ENCODE results near the gene MAMSTR. TPM values are rescaled to one million over a fixed set of nuclear protein-coding genes. Genes with fewer than 3 reads are reported as not detected.

Gene MAMSTR
- total RNA-seq, 4 donors from 2014 or later = 3.4 to 10.8 (median 5.4) TPM

DNA sequence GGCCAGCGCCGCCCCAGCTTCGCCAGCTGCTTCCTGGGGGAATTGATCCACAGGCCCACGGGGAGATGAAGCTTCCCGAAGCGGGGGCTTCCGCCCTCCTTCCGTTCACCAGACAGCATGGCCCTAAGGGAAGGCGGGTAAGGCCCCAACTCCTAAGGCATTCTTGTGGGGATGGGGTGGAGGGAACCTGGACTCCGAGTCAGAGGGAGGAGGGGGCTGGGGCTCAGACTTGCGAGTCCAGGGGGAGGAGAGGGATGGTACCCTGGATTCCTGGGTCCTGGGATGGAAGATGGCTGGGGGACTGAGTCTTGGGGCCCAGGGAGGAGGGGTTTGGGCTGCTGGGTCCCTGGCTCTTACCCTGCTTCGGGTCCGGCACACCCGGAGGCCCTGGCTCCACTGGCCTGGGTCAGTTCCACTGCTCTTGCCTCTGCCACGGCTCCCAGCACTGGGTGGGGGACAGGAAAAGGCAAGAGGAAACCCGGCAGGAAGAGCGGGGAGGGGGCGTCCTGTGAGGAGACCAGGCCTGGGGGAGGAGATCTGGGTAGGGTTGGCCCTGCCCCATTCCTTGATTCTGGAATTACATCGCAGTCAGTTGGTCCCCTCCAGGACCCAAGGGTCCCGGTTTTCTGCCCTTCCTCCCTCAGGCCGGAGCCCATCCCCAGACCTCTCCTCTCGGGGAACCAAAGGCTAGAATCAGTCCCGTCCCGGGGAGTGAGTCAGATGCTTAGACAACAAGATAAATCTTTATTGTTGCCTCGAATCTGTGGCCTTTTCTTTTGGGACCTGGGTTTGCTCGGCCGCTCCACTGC, 20.8 kb upstream of the MAMSTR start, which contains the start of gene RASIP1:
Gene RASIP1 (minus strand): TSS at position 447 of the 809 bp plus-strand sequence. CDS start 328 bp downstream, at position 119.
- in situ Hi-C loops (cut with MboI; ENCODE audit: low sequenced_read_pairs in 4 of 4) = loop anchor here in 2 of 4 donors (10.0 to 25.0 kb wide), 2 partner anchors 96 to 103 kb away; partner anchors contain the start of genes CA11 (in 2 of the 2) and DBP (in 1 of the 2)

DNA sequence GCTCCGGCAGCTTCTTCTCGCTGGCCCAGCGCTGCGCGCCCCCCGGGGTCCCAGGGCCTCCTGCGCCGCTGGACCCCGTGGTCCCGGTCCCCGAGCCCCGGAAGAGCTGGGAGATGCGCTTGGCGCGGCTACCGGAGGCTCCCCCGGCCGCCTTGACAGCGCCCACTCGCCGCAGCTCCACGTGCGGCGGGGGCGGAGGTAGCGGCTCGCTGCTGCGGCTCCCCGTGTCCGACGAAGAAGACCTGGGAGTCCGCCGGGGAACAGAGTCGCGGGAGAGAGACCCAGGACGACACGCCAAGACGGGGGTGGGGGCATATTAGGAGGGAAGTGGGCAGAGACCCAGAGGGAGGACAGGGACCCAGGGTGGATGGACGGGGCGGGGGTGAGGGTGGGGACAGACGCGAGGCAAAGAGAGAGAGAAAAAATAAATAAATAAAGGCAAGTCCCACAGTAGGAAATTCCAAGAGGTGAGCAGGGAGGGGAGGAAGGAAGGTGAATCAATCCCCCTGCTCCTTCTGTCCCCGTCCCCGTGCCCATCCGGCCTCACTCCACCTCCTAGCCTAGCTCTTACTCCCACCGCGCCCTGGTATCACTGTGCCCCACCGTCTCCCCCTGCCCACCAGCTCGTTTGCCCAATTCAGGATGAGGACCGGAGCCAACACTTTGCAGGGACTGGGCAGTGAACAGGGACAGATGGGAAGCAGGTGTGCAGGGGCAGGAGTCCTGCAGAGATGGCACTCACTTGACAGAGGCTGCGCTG, 20.1 kb upstream of the MAMSTR start:
- H3K4me3 ChIP-seq = peak overlapping the region; percentile 50 to 75 (median 56)
- TF ChIP-seq, protein P1, sequence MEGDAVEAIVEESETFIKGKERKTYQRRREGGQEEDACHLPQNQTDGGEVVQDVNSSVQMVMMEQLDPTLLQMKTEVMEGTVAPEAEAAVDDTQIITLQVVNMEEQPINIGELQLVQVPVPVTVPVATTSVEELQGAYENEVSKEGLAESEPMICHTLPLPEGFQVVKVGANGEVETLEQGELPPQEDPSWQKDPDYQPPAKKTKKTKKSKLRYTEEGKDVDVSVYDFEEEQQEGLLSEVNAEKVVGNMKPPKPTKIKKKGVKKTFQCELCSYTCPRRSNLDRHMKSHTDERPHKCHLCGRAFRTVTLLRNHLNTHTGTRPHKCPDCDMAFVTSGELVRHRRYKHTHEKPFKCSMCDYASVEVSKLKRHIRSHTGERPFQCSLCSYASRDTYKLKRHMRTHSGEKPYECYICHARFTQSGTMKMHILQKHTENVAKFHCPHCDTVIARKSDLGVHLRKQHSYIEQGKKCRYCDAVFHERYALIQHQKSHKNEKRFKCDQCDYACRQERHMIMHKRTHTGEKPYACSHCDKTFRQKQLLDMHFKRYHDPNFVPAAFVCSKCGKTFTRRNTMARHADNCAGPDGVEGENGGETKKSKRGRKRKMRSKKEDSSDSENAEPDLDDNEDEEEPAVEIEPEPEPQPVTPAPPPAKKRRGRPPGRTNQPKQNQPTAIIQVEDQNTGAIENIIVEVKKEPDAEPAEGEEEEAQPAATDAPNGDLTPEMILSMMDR (IDR thresholded peaks at IDR 0.05 in 4 of 5, conservative IDR thresholded peaks at IDR 0.05 in 1 of 5) = no peak
- TF ChIP-seq POLR2A (IDR thresholded peaks at IDR 0.05) = no peak
- intact Hi-C loops (cut with DNase I; ENCODE audit: low total_unique reads) = loop anchor here (1.0 to 5.0 kb wide), 2 partner anchors 93 to 98 kb away; partner anchors contain the start of genes CA11 and HSD17B14
- in situ Hi-C loops (cut with MboI; ENCODE audit: low sequenced_read_pairs in 4 of 4) = loop anchor here in 2 of 4 donors (10.0 to 25.0 kb wide), 2 partner anchors 95 to 102 kb away; partner anchors contain the start of genes CA11 (in 2 of the 2) and DBP (in 1 of the 2)
- H3K4me1 ChIP-seq = peaks cover 3 to 16% of the 10 kb centered on the region in 2 donors
- H3K36me3 ChIP-seq = no peaks in the 10 kb centered on the region
- H3K27me3 ChIP-seq = no peaks in the 10 kb centered on the region
- peak overlapping the region; percentile 79 to 88 (median 86) for H3K27ac ChIP-seq
- ATAC-seq = peak in 1 of 2 donors; percentile 9
- H3K9me3 ChIP-seq = no peaks in the 10 kb centered on the region
- no peak for DNase-seq

More for the DNA sequence above, 20.8 kb upstream of the MAMSTR start, which contains the start of gene RASIP1:
- Histone ChIP-seq H3K9me3 (no peaks in the 10 kb centered on the region), H3K27me3 (no peaks in the 10 kb centered on the region), H3K27ac (peak within 1 kb of the TSS; percentile 79 to 88 (median 86)), H3K4me1 (peaks cover 3 to 16% of the 10 kb centered on the region in 2 donors), H3K36me3 (no peaks in the 10 kb centered on the region), H3K4me3 (peak within 1 kb of the TSS; percentile 50 to 75 (median 56))
- intact Hi-C loops (cut with DNase I; ENCODE audit: low total_unique reads) = loop anchor here (5.0 kb wide), 1 partner anchor 97 kb away; the partner anchor contains the start of gene HSD17B14
- DNase-seq (no peak), ATAC-seq (no peak)
- TF ChIP-seq, protein P1 (IDR thresholded peaks at IDR 0.05 in 4 of 5, conservative IDR thresholded peaks at IDR 0.05 in 1 of 5) = no peak
- TF ChIP-seq POLR2A (IDR thresholded peaks at IDR 0.05) = peak; percentile 22 to 61

DNA sequence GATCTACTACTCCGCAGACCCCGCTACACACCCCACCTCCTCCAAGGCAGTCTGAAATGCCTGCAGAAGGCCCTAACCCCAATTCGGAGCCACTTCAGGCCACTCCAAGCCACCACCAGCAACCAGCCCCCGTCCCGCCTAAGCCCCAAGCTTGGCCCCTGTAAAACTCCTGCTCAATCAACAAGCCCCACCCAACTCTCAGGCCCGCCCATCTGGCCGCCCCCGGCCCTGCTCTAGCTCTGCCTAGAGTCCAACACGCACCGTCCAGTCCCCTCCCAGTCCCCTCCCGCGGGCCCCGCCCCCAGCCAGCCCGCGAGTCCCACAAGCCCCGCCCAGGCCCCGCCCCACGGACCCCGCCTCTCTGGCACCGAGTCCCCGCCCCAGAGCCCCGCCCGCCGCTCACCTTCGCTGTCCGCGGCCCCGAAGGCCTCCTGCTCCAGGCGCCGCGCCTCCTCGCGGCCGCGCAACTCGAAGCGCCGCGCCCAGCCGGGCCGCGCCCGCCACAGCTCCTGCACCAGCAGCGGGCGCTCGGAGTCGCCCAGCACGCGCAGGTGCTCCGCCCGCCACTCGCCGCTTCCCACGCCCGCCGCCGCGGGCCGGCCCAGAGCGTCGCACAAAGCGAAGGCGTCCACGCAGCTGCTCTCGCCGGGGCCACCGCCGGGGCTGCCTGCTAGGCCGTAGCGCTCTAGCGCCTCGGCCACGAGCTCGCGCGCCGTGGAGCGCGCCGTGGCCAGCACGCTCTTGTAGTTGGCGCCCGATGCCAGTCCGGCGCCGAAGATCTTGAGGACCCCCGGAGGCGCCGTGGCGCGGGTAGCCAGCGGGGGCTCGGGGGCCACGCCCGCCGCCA, 19.3 kb upstream of the MAMSTR start:
- H3K9me3 ChIP-seq = no peaks in the 10 kb centered on the region
- in situ Hi-C loops (cut with MboI; ENCODE audit: low sequenced_read_pairs in 4 of 4) = loop anchor here in 1 of 4 donors (25.0 kb wide), 1 partner anchor 101 kb away; the partner anchor contains the start of genes CA11 and DBP
- peak overlapping the region; percentile 79 to 88 (median 86) for H3K27ac ChIP-seq
- no peaks in the 10 kb centered on the region for H3K27me3 ChIP-seq
- ATAC-seq (peak; percentile 76 to 79), DNase-seq (peak; percentile 88 to 91)
- H3K4me3 ChIP-seq = peak overlapping the region; percentile 50 to 75 (median 56)
- H3K36me3 ChIP-seq = no peaks in the 10 kb centered on the region
- peak; percentile 55 to 66 for TF ChIP-seq POLR2A (IDR thresholded peaks at IDR 0.05)
- TF ChIP-seq, protein P1 (IDR thresholded peaks at IDR 0.05 in 4 of 5, conservative IDR thresholded peaks at IDR 0.05 in 1 of 5) = peak in 4 of 5 experiments; percentile 55 to 84 (median 74)
- intact Hi-C loops (cut with DNase I; ENCODE audit: low total_unique reads) = loop anchor here (1.0 kb wide), 3 partner anchors 18 to 92 kb away; partner anchors contain the start of gene CA11
- H3K4me1 ChIP-seq = peaks cover 3 to 16% of the 10 kb centered on the region in 2 donors

Measured in gastrocnemius medialis (tissue), 4 donors.